NCI-H510A (cell line): ENCODE data around the gene HIGD2B.
"Not testable (repeated sequence)": the region's sequence is repeated elsewhere in the genome, so short reads cannot be mapped to it uniquely, and the experiment has no call there.

Source experiments
- DNase-seq: peaks from one replicate; lab custom pipeline; 2025; lab: John Stamatoyannopoulos, UW

The HIGD2B gene, protein sequence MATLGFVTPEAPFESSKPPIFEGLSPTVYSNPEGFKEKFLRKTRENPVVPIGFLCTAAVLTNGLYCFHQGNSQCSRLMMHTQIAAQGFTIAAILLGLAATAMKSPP

DNA sequence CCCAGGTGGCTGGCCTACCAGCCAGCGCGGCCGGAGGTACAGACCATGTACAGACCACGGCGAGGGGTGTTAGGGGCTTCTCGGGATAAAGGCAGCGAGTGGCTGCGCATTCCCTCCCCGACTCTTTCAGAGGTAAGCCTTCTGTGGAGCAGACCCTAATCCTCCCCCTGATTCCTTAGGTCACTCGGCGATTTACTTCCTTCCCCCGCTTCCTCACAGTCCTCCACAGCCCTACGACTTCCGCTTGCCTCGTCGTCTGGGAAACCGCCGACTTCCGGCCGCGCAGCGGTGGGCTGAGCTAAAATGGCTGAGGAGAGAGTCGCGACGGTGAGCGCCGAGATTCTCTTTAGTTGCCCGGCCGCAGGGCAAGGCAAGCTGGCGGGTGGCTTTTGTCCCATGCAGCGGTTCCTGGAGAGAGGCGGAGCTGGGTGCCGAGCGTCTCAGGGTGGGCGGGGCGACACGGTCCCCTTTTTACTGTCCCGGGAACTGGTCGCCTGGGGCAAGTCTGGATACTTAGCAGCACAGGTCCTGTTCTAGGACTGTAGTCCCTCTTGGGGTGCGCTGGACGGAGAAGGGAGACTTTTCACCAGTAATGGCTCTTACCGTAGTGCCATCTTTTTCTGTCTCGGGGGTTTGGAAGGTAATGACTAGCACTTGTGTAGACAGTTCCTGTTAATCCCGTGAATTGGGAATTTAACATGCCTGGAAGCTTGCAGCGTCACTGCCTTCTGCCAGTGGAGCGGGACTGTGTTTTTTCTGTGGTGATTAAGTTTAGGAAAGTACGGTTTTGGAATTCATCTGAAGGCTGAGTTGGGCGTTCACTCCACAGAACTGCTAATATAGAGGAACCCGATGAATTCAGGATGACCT, at the start of gene HIGD2B, which contains the start of gene BBS4:
Gene HIGD2B (minus strand): TSS at position 258 of the 870 bp plus-strand sequence. CDS start 9,808 bp downstream, outside the sequence.
Gene BBS4 (plus strand): TSS at position 283 of the 870 bp plus-strand sequence. CDS start 21 bp downstream, at position 304.
- DNase-seq, result no peak

DNA sequence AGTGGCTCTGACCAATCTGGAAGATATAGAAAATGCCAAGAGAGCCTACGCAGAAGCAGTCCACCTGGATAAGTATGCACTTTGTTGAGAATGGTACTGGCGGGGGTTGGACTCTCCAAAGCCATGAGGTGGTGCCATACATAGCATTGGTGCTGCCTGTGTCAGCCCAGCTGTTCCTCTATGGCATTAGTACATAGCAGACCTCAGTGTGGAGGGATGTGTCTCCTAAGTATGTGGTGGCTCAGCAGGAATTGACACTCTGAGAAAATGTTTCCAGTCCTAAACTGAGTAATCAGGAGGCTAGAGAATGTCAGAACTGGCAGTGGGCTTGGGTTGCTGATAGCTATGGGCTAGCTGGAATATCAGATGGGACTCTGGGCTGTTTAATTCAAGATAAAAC, 49.1 kb upstream of the HIGD2B start:
- DNase-seq, result no peak

DNA sequence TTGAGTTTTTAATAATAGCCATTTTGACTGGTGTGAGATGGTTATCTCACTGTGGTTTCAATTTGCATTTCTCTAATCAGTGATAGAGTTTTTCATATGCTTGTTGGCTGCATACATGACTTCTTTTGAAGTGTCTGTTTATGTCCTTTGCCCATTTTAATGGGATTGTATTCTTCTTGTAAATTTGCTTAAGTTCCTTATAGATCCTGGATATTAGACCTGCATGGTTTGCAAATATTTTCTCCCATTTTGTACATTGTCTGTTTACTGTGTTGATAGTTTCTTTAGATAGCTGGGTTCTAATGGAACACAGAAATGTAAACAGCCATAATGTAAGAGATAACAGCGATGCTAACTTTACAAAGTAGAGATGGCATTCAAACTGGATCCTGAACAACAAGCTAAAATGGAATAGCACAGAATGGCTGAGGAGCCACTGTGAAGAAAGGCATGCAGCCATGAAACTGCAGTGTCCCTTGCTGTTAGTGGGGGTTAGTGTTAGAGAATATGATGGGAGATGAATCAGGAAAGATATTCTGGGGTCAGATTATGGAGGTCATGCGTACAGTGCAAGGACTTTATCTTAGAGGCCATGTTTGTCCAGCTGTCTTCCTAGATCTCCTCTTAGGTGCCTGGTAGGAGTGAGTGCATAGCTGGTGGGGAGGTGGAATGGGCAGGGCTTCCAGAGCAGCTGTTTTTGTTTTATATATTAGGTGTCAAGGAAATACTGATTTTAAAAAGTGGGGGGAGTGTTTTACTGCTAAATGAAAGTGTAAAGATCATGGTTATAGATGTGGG, 48.2 kb upstream of the HIGD2B start:
- no peak for DNase-seq

DNA sequence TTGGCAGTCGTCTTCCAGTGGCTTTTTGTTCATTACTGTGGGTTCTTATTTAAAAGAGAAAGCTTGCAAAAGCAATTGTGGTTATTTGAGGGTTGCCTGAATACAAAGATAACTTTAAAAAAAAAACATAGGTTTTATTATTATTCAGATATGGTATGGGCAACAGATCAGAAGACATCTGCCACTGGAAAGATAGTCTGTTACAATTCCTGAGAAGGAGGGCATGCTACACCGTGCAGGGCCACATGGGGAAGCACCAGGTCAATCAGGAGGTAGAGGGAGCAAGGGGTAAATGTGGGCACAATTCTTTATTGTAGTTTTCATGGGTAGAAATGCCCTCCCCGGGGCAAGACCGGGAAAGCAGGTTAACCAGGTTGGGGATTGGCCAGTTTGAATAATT, 46.5 kb upstream of the HIGD2B start:
- DNase-seq, result no peak

DNA sequence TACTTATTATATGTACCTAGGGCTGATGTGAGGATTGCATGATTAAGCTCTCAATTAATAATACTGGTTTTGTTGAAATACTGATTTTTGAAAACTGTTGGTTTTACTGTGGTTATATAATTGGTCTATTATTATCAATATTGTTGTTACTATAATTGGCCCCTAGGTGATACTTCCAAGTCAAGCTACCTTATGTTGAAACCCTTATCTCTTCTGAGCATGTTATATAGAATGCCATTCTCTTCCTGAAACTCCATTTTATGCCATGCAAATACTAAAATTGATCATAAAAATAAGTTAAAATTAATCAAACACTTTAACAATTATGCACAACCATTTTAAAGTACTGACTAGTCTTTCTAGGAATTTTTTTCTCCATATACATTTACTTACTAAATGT, 46.1 kb upstream of the HIGD2B start:
- no peak for DNase-seq

DNA sequence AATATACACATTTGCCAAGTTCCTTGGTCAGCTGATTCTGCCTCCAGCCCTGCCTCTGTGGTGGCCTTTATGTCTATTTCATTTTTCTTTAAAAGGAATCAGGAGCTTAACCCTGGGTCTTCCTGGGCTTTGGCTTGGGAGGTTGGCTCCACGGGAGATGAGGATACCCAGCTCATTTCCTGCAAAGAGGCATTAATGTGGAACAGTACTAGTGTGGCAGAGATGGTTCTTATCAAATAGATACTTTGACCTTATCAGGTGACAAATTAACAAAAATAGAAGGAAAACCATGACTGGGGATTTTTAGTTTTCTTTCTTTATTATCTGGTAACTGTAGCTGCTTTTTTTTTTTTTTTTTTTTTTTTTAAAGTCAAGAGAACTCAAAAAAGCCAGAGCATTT, 42.8 kb upstream of the HIGD2B start:
- no peak for DNase-seq

DNA sequence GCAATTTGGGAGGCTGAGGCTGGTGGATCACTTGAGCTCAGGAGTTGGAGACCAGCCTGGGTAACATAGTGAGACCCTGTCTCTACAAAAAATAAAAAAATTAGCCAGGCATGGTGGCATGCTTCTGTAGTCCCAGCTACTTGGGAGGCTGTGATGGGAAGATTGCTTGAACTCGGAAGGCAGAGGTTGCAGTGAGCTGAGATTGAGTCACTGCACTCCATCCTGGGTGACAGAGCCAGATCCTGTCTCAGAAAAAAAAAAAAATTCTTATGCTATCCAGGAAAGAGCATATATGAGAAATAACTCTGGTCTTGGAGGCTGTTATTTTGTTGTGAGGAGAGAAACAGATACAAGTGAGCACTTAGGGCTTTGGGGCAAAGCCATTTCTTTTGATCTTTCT, 42.3 kb upstream of the HIGD2B start:
- DNase-seq, result not testable (repeated sequence)

DNA sequence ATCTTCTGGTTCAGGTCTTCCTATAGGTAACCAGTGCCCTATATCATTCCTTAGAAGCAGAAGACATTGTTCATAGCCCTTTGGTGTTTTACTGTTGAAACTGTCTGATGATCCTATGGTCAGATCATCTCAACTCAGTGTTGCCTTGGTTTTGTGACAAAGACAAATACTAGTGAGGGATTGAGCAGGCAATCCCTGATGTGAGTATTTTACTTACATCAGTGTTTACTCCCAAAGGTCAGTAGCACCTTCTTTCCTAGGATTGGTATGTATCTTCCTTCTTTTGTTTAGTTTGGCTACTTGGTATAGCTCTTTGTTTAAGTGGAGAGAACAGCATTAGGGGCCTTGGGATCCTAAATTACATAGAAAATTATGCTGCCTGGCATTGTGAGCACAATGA, 41.2 kb upstream of the HIGD2B start:
- DNase-seq, result no peak

DNA sequence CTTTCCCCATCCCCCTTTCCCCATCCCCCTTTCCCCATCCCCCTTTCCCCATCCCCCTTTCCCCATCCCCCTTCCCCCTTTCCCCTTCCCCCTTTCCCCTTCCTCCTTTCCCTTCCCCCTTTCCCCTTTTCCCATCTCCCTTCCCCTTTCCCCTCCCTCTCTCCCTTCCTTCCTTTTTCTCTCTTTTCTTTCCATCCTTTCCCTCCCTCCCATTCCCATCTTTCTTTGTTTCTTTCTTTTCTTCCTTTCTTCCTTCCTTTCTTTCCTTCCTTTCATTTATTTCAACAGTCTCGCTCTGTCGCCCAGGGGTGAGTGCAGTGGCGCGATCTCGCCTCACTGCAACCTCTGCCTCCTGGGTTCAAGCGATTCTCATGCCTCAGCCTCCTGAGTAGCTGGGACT, 39.9 kb upstream of the HIGD2B start:
- not testable (repeated sequence) for DNase-seq

DNA sequence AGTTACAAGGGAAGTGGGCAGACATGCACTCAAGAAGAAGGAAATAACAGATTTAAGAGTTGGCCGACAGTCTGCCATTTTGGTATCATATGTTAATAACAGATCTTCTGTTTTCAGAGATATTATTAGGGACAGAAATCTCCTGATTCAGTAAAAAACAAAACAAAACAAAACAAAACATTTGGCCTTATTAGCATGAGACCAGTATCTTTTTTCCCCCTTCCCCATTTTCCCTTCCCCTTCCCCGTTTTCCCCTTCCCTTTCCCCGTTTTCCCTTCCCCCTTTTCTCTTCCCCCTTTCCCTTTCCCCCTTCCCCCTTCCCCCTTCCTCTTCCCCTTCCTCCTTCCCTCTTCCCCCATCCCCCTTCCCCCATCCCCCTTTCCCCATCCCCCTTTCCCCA, 39.5 kb upstream of the HIGD2B start:
- no peak for DNase-seq

DNA sequence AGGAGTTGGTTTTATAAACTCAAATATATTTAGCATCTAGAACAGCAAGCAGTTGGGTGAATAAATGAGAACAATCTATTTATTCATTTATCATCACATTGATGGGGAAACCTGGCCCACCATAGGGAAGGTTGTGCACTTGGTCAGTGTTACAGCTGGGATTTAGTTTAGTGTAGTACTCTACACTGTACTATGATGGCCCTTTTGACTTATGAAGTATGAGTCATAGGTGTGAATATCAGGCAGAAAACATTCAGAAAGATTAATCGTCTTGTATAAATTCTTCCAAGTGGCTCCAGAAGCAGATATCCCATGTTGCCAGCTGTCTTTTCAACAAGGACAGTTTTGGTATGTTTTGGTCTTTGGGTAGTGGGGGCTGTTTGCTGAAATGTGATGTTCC, 38.0 kb upstream of the HIGD2B start:
- DNase-seq, result no peak

DNA sequence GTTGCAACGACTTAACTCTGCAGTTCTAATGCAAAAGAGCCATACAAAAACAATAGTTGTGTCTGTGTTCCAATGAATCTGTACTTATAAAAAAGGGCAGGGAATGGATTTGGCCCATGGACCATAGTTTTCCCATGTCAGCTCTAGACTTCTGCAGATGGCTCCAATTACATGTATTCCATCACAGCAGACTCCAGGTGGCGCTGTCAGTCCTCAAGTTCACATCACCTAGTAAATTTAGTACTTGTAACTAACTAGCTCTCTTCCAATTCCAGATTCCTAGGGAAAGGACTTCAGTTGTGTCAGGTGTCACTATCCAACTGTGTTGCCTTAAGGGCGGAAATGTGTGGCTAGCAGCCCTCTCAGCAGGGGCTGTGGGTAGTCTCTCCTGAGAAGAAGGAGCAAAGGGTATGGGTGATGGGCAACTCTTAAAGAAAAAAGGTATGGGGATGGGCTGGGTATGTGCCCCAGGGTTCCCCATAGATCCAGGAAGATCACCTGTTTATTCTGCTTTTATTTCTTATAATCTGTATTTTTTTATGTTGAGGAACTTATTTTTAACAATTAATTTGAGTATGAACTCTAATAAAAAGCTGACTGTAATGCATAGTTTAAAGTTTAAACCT, 36.2 kb upstream of the HIGD2B start:
- no peak for DNase-seq

DNA sequence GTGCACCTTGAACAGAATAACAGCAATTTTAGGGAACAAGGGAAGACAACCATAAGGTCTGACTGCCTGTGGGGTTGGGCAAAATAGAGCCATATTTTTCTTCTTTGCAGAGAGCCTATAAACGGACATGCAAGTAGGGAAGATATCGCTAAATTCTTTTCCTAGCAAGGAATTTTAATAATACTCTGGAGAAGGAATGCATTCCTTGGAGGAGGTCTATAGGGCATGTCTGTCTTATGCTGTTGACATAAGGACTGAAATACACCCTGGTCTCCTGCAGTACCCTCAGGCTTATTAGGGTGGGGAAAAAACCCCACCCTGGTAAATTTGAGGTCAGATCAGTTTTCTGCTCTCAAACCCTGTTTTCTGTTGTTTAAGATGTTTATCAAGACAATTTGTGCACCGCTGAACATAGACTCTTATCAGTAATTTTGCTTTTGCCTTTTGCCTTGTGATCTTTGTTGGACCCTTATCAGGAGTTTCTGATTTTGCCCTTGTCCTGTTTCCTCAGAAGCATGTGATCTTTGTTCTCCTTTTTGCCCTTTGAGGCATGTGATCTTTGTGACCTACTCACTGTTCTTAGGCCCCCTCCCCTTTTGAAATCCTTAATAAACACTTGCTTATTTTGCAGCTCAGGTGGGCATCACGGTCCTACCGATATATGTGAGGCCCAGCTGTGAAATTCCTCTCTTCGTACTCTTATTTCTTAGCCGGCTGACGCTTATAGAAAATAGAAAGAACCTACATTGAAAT, 22.7 kb upstream of the HIGD2B start:
- DNase-seq, result not testable (repeated sequence)

DNA sequence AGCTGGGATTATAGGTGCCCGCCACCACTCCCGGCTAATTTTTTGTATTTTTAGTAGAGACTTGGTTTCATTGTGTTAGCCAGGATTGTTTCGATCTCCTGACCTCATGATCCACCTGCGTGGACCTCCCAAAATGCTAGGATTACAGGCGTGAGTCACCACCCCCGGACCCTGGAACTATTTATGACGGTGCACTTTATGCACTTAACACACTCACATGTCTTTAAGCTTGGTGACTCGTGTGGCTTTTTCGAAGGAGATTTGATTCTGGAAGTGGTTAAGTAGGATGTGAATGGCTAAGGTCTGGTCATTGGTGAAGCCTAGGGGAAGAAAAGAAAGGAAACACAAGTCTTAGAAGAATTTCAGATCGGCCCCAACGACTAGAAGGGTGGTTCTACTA, 20.3 kb upstream of the HIGD2B start:
- no peak for DNase-seq

DNA sequence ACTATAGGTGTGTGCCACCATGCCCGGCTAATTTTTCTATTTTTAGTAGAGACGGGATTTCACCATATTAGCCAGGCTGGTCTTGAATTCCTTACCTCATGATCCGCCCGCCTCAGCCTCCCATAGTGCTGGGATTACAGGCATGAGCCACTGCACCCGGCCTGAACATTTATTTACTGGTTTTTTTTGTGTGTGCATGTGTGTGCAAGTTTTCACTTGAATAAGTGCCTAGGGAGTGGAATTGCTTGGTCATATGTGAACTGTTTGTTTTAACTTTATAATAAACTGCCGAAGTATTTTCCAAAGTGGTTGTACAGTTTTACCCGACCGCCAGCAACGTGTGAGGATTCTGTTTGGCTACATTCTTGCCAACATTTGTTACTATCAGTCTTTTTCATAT, 14.1 kb upstream of the HIGD2B start:
- DNase-seq, result no peak

DNA sequence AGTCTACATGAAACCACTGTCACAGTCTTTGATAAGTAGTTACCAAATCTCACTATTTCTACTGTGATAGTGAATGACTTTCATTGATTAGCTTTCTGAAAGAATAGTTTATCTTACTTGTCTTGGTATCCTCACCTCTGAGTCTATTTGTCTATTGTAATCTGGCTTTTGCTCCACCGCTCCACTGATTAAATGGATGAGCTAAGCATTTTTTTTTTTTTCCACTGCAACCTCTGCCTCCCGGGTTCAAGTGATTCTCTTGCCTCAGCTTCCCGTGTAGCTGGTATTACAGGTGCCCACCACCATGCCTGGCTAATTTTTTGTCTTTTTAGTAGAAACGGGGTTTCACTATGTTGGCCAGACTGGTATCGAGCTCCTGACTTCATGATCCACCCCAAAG, 13.0 kb upstream of the HIGD2B start:
- no peak for DNase-seq

DNA sequence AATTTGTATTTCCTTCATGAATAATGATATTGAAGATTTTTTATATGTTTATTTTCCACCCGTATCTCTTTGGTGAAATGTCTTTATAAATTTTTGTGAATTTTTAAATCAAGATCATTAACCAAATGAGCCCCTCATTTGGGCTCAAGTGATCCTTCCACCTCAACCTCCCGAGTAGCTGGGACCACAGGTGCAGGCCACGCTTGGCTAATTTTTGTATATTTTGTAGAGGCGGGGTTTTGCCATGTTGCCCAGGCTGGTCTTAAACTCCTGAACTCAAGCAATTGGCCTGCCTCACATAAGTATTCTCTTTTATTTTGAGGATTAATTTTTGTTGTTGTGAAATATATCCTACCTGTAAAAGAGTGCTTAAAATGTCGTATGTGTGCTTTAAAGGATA, 5.0 kb upstream of the HIGD2B start:
- no peak for DNase-seq

DNA sequence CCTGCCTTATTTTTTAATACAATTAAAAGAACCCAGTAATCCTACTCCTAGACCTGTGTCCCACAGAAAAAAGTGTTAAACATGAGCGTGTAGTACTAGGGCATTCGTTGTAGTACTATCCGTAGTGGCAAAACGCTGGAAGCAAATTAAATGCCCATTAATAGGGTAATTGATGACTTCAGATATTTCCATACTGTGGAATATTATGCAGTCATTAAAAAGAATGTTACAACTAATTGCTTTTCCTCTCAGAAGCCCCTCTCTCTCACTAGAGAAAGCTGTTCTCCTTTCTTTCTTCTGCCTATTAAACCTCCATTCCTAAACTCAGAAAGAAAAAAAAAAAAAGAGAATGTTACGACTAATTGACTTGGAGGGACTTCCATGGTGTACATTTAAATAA, 2.7 kb upstream of the HIGD2B start:
- no peak for DNase-seq

DNA sequence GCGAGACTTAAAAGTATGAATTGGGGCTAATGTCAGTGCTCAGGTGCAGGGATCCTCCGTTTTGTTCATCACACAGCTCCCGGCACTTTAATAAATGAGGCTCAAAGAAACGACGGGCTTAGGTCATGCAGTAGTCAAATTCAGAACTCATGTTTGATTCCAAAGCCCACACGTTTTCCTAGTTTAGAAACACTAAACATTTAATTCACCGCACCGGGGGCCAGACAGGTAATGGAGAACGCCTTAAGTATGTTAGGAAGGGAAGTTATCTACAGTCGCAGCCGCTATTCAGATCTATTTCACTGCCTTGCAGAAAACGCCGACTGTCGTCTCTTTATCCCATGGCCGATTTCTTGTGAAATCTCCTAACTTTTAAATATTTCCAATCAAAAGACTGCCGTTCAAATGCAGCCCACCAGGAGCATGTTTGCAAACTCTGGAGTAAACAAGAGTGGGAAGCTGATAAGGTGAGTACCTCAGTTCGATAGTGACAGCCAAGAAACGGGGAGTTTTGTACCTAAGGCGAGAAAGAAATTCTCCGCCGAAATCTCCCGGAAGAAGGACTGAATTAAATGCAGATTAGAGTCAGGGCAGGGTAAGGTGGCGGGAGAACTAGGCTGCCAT, 569 bp downstream of the HIGD2B start:
- no peak for DNase-seq

DNA sequence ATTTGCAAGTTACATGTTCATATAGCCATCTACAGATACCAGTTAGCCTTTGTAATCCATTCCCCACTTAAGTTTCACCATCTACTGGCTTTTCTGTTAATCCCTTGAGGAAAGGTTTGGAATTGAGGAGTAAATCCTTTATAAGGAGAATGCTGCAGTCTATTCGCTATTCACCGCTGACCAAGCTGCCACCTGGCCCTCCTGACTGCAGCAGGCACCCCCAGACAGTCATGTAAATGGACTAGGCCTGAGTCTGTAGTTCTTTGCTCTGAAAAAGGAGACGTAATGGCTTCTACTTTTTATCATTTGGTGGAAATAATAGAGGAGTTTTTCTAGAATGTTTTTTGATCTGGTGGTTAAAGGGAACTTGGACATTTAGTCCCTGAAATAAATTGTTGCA, 3.2 kb downstream of the HIGD2B start:
- no peak for DNase-seq

DNA sequence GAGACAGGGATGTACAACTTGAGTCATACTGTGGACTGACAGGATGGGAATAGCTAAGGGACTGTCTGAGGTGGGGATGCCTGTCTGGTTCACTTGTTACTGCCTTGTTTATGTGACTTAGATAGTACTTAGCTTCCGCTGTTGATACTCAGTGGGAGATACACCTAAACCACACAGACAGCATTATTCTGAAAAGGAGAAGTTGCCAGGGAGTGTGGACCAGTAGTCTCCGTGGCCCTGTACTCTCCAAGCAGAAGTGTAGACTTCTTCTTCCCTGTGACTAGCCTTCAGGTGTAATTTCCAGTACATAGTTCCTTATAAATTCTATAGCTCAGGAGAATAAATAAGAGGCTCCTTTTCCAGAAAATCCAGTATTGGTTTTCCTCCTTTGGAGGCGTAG, 5.1 kb downstream of the HIGD2B start:
- DNase-seq, result no peak
